ENCODE measurements around the gene ZNF782. TPM values are rescaled to one million over a fixed set of nuclear protein-coding genes. Genes with fewer than 3 reads are reported as not detected.
"Not testable (repeated sequence)": the region's sequence is repeated elsewhere in the genome, so short reads cannot be mapped to it uniquely, and the experiment has no call there.

Gene ZNF782
- total RNA-seq, 1 donor from 2014 or later = 8.6 TPM

- Histone ChIP-seq H3K4me1 (no peaks in the 10 kb centered on the region), H3K4me3 (no peak overlapping the region), H3K27ac (no peak overlapping the region), H3K9me3 (peaks cover 96 to 100% of the 10 kb centered on the region in 2 donors), H3K36me3 (peaks cover 44 to 68% of the 10 kb centered on the region in 2 donors), H3K27me3 (no peaks in the 10 kb centered on the region)
- no peak for DNase-seq (ENCODE audit: low spot score in 2 of 2)
- TF ChIP-seq, protein P1, sequence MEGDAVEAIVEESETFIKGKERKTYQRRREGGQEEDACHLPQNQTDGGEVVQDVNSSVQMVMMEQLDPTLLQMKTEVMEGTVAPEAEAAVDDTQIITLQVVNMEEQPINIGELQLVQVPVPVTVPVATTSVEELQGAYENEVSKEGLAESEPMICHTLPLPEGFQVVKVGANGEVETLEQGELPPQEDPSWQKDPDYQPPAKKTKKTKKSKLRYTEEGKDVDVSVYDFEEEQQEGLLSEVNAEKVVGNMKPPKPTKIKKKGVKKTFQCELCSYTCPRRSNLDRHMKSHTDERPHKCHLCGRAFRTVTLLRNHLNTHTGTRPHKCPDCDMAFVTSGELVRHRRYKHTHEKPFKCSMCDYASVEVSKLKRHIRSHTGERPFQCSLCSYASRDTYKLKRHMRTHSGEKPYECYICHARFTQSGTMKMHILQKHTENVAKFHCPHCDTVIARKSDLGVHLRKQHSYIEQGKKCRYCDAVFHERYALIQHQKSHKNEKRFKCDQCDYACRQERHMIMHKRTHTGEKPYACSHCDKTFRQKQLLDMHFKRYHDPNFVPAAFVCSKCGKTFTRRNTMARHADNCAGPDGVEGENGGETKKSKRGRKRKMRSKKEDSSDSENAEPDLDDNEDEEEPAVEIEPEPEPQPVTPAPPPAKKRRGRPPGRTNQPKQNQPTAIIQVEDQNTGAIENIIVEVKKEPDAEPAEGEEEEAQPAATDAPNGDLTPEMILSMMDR (IDR thresholded peaks at IDR 0.05) = no peak
- intact Hi-C loops (cut with DNase I) = no loop called here
These were observed 35.8 kb downstream of the ZNF782 start for GRCh38 chr9:96818533-96818932.

- no peaks in the 10 kb centered on the region for H3K27me3 ChIP-seq
- no peak for DNase-seq (ENCODE audit: low spot score in 2 of 2)
- intact Hi-C loops (cut with DNase I) = no loop called here
- H3K27ac ChIP-seq = no peak overlapping the region
- TF ChIP-seq, protein P1 (IDR thresholded peaks at IDR 0.05) = no peak
- no peak overlapping the region for H3K4me3 ChIP-seq
- H3K36me3 ChIP-seq = peaks cover 39 to 63% of the 10 kb centered on the region in 2 donors
- no peaks in the 10 kb centered on the region for H3K4me1 ChIP-seq
- peaks cover 92 to 100% of the 10 kb centered on the region in 2 donors for H3K9me3 ChIP-seq
These were observed 36.3 kb downstream of the ZNF782 start for GRCh38 chr9:96817973-96818372.

DNA sequence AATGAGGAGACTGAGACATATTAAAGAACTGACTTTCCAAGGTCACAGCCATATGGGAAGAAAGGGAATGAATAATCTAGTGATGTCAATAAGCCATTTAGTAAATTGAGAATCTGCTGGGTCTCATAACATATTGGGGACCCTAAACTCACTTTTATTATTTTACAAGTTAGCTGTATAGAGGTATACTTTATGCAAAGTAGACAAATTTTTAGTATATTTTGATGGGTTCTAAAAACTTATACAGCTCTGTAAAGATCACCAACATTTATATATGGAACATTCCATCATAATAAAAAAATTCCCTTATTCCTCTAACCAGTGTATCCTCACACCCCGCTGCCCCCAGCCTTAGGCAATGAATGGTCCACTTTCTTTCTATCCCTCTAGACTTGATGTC lies 40.7 kb downstream of the ZNF782 start:
- no peaks in the 10 kb centered on the region for H3K27me3 ChIP-seq
- peaks cover 5 to 20% of the 10 kb centered on the region in 2 donors for H3K36me3 ChIP-seq
- TF ChIP-seq, protein P1 (IDR thresholded peaks at IDR 0.05) = no peak
- H3K4me3 ChIP-seq = no peak overlapping the region
- intact Hi-C loops (cut with DNase I) = no loop called here
- peaks cover 74 to 99% of the 10 kb centered on the region in 2 donors for H3K9me3 ChIP-seq
- DNase-seq (ENCODE audit: low spot score in 2 of 2) = no peak
- H3K27ac ChIP-seq = no peak overlapping the region
- no peaks in the 10 kb centered on the region for H3K4me1 ChIP-seq

DNA sequence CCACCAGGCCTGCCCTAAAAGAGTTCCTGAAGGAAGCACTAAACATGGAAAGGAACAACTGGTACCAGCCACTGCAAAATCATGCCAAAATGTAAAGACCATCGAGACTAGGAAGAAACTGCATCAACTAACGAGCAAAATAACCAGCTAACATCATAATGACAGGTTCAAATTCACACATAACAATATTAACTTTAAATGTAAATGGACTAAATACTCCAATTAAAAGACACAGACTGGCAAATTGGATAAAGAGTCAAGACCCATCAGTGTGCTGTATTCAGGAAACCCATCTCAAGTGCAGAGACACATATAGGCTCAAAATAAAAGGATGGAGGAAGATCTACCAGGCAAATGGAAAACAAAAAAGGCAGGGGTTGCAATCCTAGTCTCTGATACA lies 55.4 kb downstream of the ZNF782 start:
- DNase-seq (ENCODE audit: low spot score in 2 of 2); intact Hi-C loops (cut with DNase I); H3K27me3 ChIP-seq; H3K27ac ChIP-seq; H3K4me3 ChIP-seq; H3K4me1 ChIP-seq: not testable (repeated sequence)
- Histone ChIP-seq H3K36me3 (peaks cover 20 to 47% of the 10 kb centered on the region in 2 donors), H3K9me3 (peaks cover 35 to 65% of the 10 kb centered on the region in 2 donors)

- Histone ChIP-seq H3K36me3 (no peaks in the 10 kb centered on the region), H3K27ac (no peak overlapping the region), H3K4me3 (no peak overlapping the region), H3K4me1 (no peaks in the 10 kb centered on the region), H3K9me3 (peaks cover 0 to 29% of the 10 kb centered on the region in 2 donors), H3K27me3 (no peaks in the 10 kb centered on the region)
- no peak for DNase-seq (ENCODE audit: low spot score in 2 of 2)
- TF ChIP-seq, protein P1 (IDR thresholded peaks at IDR 0.05) = no peak
- intact Hi-C loops (cut with DNase I) = no loop called here
These were observed 70.3 kb downstream of the ZNF782 start for GRCh38 chr9:96784021-96784420.

GRCh38 chr9:96782235-96782634 lies 72.1 kb downstream of the ZNF782 start:
- H3K27ac ChIP-seq = no peak overlapping the region
- no peaks in the 10 kb centered on the region for H3K36me3 ChIP-seq
- peaks cover 0 to 13% of the 10 kb centered on the region in 2 donors for H3K9me3 ChIP-seq
- no peaks in the 10 kb centered on the region for H3K27me3 ChIP-seq
- no peak for DNase-seq (ENCODE audit: low spot score in 2 of 2)
- peaks cover 0 to 3% of the 10 kb centered on the region in 2 donors for H3K4me1 ChIP-seq
- intact Hi-C loops (cut with DNase I) = no loop called here
- TF ChIP-seq, protein P1 (IDR thresholded peaks at IDR 0.05) = no peak
- no peak overlapping the region for H3K4me3 ChIP-seq
